GM12874 (cell line): Measurements from ENCODE around the gene ATRX.

Experiments
- CTCF ChIP-seq: IDR thresholded peaks from 2 replicates; pipeline ENCODE4 v1.5.1; 2011; ENCODE audit warnings: low read depth, mild to moderate bottlenecking, control low read depth, low read length, moderate library complexity; ENCODE audit not compliant: insufficient read depth

The ATRX gene

GRCh38 chrX:77565278-77565677, 220.7 kb downstream of the ATRX start:
- TF ChIP-seq CTCF = no peak

DNA sequence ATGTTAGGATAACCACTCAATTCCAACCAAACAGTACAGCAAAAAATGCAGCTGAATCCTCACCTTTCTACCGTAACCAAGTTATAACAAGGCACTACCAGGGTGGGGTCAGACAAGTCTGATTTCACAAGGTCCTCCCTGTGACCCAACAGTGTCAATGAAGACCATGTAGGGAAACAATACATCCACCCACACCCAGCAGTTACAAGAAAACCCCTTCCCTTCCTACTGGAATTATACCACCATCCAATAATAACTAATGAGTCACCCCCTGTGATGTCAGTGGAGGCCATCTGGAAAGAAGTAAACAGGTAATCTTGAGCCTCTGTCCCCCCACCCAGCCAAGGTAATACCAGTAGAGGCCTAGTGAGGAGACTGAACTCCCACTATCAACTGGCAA, 221.2 kb downstream of the ATRX start:
- no peak for TF ChIP-seq CTCF

DNA sequence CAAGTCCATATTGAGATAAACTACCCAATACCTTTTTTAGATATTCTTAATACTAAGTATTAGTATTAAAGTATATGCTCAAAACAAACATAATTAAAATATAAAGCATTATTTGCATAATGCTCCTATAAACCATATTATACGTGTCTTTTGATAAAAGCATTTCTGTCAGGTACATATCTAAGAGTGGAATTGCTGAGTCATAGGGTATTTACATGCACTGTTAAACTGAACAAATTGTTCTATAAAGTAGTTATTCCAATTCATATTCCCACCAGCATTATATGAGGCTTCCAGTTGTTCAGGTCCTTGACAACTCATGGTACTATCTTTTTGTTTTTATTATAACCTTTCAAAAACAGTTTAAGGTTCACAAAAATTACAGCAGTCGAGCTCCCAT, 224.6 kb downstream of the ATRX start:
- no peak for TF ChIP-seq CTCF

DNA sequence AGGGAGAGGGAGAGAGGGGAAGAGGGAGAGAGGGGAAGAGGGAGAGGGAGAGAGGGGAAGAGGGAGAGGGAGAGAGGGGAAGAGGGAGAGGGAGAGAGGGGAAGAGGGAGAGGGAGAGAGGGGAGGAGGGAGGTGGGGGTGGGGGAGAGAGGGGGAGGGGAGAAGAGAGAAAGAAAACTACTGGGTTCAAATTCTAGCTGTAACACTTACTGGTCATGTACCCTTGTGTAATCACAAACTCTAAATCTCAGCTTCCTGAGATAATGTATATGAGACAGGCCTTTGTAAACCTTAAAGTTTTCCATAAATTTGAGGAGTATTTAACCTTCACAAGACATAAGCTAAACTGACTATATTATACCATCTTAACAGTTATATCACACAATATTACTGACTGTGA, 229.7 kb downstream of the ATRX start:
- TF ChIP-seq CTCF = no peak

DNA sequence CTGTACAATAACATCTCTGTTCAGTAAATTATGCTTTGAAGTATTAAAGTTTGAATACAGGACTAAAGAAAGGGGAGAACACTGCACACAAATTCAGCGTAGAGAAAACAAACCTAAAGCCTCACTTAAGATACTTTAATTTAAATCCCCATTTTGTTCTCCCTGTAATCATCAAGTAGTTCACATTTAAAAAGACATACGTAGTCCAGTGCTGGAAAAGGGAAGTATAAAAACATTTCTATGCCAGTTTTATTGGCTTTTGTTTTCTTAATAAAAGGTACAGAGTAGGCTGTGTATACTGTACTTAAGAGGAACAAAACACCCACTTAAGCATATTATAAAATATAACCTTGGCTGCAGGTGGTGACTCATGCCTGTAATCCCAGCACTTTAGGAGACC, 237.3 kb downstream of the ATRX start:
- no peak for TF ChIP-seq CTCF

- TF ChIP-seq CTCF = no peak
Observed at GRCh38 chrX:77528034-77528433, 258.0 kb downstream of the ATRX start.

DNA sequence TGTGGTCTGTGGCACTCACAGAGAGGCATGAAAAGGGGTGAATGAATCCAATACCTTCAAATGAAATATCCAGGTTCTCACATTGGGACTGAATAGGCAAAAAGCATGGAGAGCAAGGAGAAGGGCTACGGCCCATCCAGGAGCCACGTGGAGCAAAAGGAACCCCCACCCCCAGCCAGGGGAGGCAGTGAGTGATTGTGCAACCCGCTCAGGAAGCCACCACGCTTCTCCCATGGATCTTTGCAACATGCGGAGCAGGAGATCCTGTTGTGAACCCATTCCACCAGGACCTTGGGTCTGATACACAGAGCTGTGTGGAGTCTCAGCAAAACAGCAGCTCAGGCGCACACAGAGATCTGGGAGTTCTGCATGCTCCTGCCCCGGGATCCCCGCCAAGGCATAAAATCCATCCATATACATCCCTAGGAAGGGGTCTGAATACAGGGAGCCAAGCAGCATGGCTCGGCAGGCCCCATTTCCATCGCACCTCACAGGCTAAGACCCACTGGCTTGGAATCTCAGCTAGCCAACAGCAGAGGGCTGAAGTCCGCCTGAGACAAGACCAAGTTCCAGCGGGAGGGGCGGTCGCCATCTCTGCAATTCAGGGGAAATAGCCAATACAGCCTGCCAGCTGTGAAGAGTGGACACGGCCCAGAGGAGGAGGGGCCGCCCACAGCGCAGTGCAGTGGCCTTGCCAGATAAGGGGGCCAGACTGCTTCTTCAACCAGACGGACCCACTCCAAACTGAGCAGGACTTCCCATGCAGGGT, 258.6 kb downstream of the ATRX start:
- no peak for TF ChIP-seq CTCF

DNA sequence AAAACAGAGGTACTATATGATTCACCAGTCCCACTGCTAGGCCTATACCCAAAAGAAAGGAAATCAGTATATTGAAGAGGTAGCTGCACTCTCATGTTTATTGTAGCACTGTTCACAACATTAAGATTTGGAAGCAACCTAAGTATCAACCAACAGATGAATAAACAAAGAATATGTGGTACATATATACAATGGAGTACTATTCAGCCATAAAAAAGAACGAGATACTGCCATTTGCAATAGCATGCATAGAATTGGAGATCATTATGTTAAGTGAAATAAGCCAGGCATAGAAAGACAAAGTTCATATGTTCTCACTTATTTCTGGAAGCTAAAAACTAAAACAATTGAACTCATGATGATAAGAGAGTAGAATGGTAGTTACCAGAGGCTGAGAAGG, 266.3 kb downstream of the ATRX start:
- TF ChIP-seq CTCF = no peak
